ENCODE data around the gene FKBP7.

DNA sequence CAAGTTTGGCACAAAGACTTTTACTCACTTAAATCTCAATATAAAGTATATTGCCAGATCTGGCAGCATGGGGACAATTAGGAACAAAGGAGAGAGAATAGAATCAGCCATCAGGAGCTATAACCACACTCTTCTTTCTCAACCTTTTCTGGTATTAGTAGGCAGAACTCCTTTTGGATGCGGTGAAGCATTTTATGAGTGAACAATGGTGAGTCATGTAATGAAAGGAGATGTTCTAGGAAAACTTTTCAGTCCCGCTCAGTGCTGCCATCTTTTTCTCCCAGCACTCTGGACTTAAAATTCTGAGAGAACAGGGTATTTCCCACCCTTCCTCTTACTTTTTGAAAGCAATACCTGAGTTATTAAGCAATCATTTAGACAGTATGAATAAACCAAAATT is 34.1 kb upstream of the FKBP7 start:
- TF ChIP-seq, protein P1, sequence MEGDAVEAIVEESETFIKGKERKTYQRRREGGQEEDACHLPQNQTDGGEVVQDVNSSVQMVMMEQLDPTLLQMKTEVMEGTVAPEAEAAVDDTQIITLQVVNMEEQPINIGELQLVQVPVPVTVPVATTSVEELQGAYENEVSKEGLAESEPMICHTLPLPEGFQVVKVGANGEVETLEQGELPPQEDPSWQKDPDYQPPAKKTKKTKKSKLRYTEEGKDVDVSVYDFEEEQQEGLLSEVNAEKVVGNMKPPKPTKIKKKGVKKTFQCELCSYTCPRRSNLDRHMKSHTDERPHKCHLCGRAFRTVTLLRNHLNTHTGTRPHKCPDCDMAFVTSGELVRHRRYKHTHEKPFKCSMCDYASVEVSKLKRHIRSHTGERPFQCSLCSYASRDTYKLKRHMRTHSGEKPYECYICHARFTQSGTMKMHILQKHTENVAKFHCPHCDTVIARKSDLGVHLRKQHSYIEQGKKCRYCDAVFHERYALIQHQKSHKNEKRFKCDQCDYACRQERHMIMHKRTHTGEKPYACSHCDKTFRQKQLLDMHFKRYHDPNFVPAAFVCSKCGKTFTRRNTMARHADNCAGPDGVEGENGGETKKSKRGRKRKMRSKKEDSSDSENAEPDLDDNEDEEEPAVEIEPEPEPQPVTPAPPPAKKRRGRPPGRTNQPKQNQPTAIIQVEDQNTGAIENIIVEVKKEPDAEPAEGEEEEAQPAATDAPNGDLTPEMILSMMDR (IDR thresholded peaks at IDR 0.05), result peak; percentile 16
- TF ChIP-seq EZH2 (IDR thresholded peaks at IDR 0.05) (no peak), EZH2phosphoT487 (IDR thresholded peaks at IDR 0.05) (no peak)

Measured in neural progenitor cell (in vitro differentiated cells).